GM13976 (cell line): Measurements from ENCODE around the gene HUS1B.
"Not testable (repeated sequence)": the region's sequence is repeated elsewhere in the genome, so short reads cannot be mapped to it uniquely, and the experiment has no call there.

ENCODE experiments used
- DNase-seq: peaks from one replicate; pipeline ENCODE4 v3.0.0; 2012; ENCODE audit warnings: low spot score
- in situ Hi-C: fragments of 300-500 bp; cut with MboI; formaldehyde crosslinking; loops from one replicate; pipeline ENCODE4 v1.12.0; 2022; ENCODE audit warnings: low sequenced_read_pairs, mixed read lengths, inconsistent platforms; ENCODE audit not compliant: unreplicated experiment
- TF ChIP-seq, protein P1 (sequence below): IDR thresholded peaks from 2 replicates; pipeline ENCODE4 v1.5.1; 2012; ENCODE audit warnings: borderline replicate concordance, mild to moderate bottlenecking; ENCODE audit not compliant: insufficient read depth; ENCODE audit errors: extremely low read depth, missing control alignments, control extremely low read depth

Gene HUS1B

GRCh38 chr6:701215-701614, 44.3 kb upstream of the HUS1B start:
- TF ChIP-seq, protein P1, sequence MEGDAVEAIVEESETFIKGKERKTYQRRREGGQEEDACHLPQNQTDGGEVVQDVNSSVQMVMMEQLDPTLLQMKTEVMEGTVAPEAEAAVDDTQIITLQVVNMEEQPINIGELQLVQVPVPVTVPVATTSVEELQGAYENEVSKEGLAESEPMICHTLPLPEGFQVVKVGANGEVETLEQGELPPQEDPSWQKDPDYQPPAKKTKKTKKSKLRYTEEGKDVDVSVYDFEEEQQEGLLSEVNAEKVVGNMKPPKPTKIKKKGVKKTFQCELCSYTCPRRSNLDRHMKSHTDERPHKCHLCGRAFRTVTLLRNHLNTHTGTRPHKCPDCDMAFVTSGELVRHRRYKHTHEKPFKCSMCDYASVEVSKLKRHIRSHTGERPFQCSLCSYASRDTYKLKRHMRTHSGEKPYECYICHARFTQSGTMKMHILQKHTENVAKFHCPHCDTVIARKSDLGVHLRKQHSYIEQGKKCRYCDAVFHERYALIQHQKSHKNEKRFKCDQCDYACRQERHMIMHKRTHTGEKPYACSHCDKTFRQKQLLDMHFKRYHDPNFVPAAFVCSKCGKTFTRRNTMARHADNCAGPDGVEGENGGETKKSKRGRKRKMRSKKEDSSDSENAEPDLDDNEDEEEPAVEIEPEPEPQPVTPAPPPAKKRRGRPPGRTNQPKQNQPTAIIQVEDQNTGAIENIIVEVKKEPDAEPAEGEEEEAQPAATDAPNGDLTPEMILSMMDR = no peak
- in situ Hi-C loops = no loop called here
- DNase-seq = no peak

- TF ChIP-seq, protein P1 = no peak
- DNase-seq = no peak
- in situ Hi-C loops = no loop called here
Observed at GRCh38 chr6:700490-700889, 43.6 kb upstream of the HUS1B start.

- in situ Hi-C loops = no loop called here
- TF ChIP-seq, protein P1 = no peak
- no peak for DNase-seq
Observed at GRCh38 chr6:699319-699718, 42.4 kb upstream of the HUS1B start.

DNA sequence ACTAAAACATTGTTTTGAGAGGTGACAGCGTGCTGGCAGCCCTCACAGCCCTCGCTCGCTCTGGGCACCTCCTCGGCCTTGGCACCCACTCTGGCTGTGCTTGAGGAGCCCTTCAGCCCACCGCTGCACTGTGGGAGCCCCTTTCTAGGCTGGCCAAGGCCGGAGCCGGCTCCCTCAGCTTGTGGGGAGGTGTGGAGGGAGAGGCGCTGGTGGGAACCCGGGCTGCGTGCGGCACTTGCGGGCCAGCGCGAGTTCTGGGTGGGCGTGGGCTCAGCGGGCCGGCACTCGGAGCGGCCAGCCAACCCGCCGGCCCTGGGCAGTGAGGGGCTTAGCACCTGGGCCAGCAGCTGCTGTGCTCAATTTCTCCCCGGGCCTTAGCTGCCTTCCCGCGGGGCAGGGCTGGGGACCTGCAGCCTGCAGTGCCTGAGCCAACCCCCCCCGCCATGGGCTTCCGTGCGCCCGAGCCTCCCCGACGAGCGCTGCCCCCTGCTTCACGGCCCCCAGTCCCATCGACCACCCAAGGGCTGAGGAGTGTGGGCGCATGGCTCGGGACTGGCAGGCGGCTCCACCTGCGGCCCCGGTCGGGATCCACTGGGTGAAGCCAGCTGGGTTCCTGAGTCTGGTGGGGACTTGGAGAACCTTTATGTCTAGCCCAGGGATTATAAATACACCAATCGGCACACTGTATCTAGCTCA, 37.7 kb upstream of the HUS1B start:
- DNase-seq, in situ Hi-C loops: not testable (repeated sequence)

- in situ Hi-C loops = no loop called here
- no peak for DNase-seq
- TF ChIP-seq, protein P1 = no peak
Observed at GRCh38 chr6:693723-694009, 36.8 kb upstream of the HUS1B start.

- TF ChIP-seq, protein P1 = no peak
- in situ Hi-C loops = no loop called here
- peak; percentile 92 for DNase-seq
Observed at GRCh38 chr6:692858-693722, 36.2 kb upstream of the HUS1B start, which contains the start of gene EXOC2. Gene EXOC2 (minus strand): TSS chr6:693139. CDS start chr6:637818, 55,321 bp downstream.

GRCh38 chr6:692356-692851, 35.5 kb upstream of the HUS1B start:
- in situ Hi-C loops = no loop called here
- TF ChIP-seq, protein P1 = no peak
- peak; percentile 81 for DNase-seq
